HAP-1 (cell line): Measurements from ENCODE around the gene POLL.

Experiments used
- DNase-seq, 2 experiments: peaks; one replicate each; pipeline ENCODE4 v3.0.0-alpha.2; 2016 to 2020; ENCODE audit warnings: low spot score in 2 of 2
- H3K27me3 ChIP-seq: fragments of 250-450 bp; sonication (Bioruptor Pico); 2 replicates; pipeline ENCODE4 v1.5.1; 2020; ENCODE audit warnings: low read depth, mild to moderate bottlenecking, moderate library complexity
- H3K36me3 ChIP-seq: fragments of 250-450 bp; sonication (Bioruptor Pico); replicated peaks from 2 replicates; pipeline ENCODE4 v1.5.1; 2020; ENCODE audit warnings: mild to moderate bottlenecking
- H3K4me1 ChIP-seq: fragments of 250-450 bp; sonication (Bioruptor Pico); 2 replicates; pipeline ENCODE4 v1.5.1; 2020; ENCODE audit warnings: mild to moderate bottlenecking
- H3K4me3 ChIP-seq: fragments of 250-450 bp; sonication (Bioruptor Pico); 2 replicates; pipeline ENCODE4 v1.5.1; 2020; ENCODE audit warnings: mild to moderate bottlenecking, moderate library complexity
- H3K9me3 ChIP-seq: fragments of 250-450 bp; sonication (Bioruptor Pico); 2 replicates; pipeline ENCODE4 v1.5.1; 2020; ENCODE audit warnings: mild to moderate bottlenecking, moderate library complexity
- in situ Hi-C: fragments of 300-500 bp; cut with MboI; formaldehyde crosslinking; loops from 3 replicates; pipeline ENCODE4 v1.14.3; 2020; ENCODE audit warnings: low sequenced_read_pairs, inconsistent platforms, mixed read lengths

POLL gene

GRCh38 chr10:101565936-101566332 lies 22.1 kb downstream of the POLL start:
- in situ Hi-C loops: loop anchor here (10.0 kb wide), 1 partner anchor 271 kb away; no protein-coding TSS in a partner anchor

GRCh38 chr10:101565370-101565900 lies 22.6 kb downstream of the POLL start:
- H3K36me3 ChIP-seq: no peaks in the 10 kb centered on the region
- H3K4me3 ChIP-seq: no peak overlapping the region
- in situ Hi-C loops: loop anchor here (10.0 kb wide), 1 partner anchor 271 kb away; no protein-coding TSS in a partner anchor
- no peaks in the 10 kb centered on the region for H3K27me3 ChIP-seq
- no peaks in the 10 kb centered on the region for H3K9me3 ChIP-seq
- no peak for DNase-seq
- H3K4me1 ChIP-seq: peaks cover 5% of the 10 kb centered on the region

More at GRCh38 chr10:101565936-101566332, 22.1 kb downstream of the POLL start:
- peaks cover 6% of the 10 kb centered on the region for H3K4me1 ChIP-seq
- H3K4me3 ChIP-seq: no peak overlapping the region
- no peaks in the 10 kb centered on the region for H3K27me3 ChIP-seq
- no peak for DNase-seq
- no peaks in the 10 kb centered on the region for H3K9me3 ChIP-seq
- H3K36me3 ChIP-seq: no peaks in the 10 kb centered on the region

- Histone ChIP-seq H3K36me3 (no peaks in the 10 kb centered on the region), H3K9me3 (no peaks in the 10 kb centered on the region), H3K4me3 (no peak overlapping the region), H3K27me3 (no peaks in the 10 kb centered on the region), H3K4me1 (peaks cover 4% of the 10 kb centered on the region)
- in situ Hi-C loops: loop anchor here (10.0 kb wide), 1 partner anchor 270 kb away; no protein-coding TSS in a partner anchor
- no peak for DNase-seq
Measured at GRCh38 chr10:101564490-101564991, 23.5 kb downstream of the POLL start.

GRCh38 chr10:101563497-101564040 lies 24.5 kb downstream of the POLL start:
- no peaks in the 10 kb centered on the region for H3K36me3 ChIP-seq
- no peak for DNase-seq
- H3K4me1 ChIP-seq: no peaks in the 10 kb centered on the region; the same call in 1 of the 2 replicates
- H3K9me3 ChIP-seq: no peaks in the 10 kb centered on the region
- in situ Hi-C loops: loop anchor here (10.0 kb wide), 1 partner anchor 269 kb away; no protein-coding TSS in a partner anchor
- no peaks in the 10 kb centered on the region for H3K27me3 ChIP-seq
- H3K4me3 ChIP-seq: no peak overlapping the region

GRCh38 chr10:101563007-101563406 lies 25.1 kb downstream of the POLL start:
- Histone ChIP-seq H3K9me3 (no peaks in the 10 kb centered on the region), H3K4me3 (no peak overlapping the region), H3K27me3 (no peaks in the 10 kb centered on the region), H3K36me3 (no peaks in the 10 kb centered on the region), H3K4me1 (no peaks in the 10 kb centered on the region; the same call in 1 of the 2 replicates)
- DNase-seq: no peak
- in situ Hi-C loops: loop anchor here (10.0 kb wide), 1 partner anchor 268 kb away; no protein-coding TSS in a partner anchor

GRCh38 chr10:101562231-101562630 lies 25.8 kb downstream of the POLL start:
- H3K36me3 ChIP-seq: no peaks in the 10 kb centered on the region
- no peaks in the 10 kb centered on the region for H3K27me3 ChIP-seq
- no peaks in the 10 kb centered on the region for H3K9me3 ChIP-seq
- DNase-seq: no peak
- H3K4me3 ChIP-seq: no peak overlapping the region
- no peaks in the 10 kb centered on the region; the same call in 1 of the 2 replicates for H3K4me1 ChIP-seq
- in situ Hi-C loops: loop anchor here (10.0 kb wide), 1 partner anchor 267 kb away; no protein-coding TSS in a partner anchor

GRCh38 chr10:101561068-101561915 lies 26.8 kb downstream of the POLL start:
- in situ Hi-C loops: loop anchor here (10.0 kb wide), 1 partner anchor 266 kb away; no protein-coding TSS in a partner anchor
- Histone ChIP-seq H3K4me3 (no peak overlapping the region), H3K4me1 (no peaks in the 10 kb centered on the region), H3K36me3 (no peaks in the 10 kb centered on the region), H3K27me3 (no peaks in the 10 kb centered on the region), H3K9me3 (no peaks in the 10 kb centered on the region)
- DNase-seq: no peak

- no peaks in the 10 kb centered on the region; the same call in 1 of the 2 replicates for H3K36me3 ChIP-seq
- no peaks in the 10 kb centered on the region for H3K9me3 ChIP-seq
- H3K4me3 ChIP-seq: no peak overlapping the region
- DNase-seq: no peak
- H3K27me3 ChIP-seq: no peaks in the 10 kb centered on the region
- in situ Hi-C loops: loop anchor here (10.0 kb wide), 1 partner anchor 266 kb away; no protein-coding TSS in a partner anchor
- no peaks in the 10 kb centered on the region for H3K4me1 ChIP-seq
Measured at GRCh38 chr10:101560298-101561067, 27.6 kb downstream of the POLL start.

GRCh38 chr10:101559596-101560297 lies 28.3 kb downstream of the POLL start:
- Histone ChIP-seq H3K4me1 (no peaks in the 10 kb centered on the region), H3K9me3 (no peaks in the 10 kb centered on the region), H3K27me3 (no peaks in the 10 kb centered on the region), H3K4me3 (no peak overlapping the region), H3K36me3 (no peaks in the 10 kb centered on the region; the same call in 1 of the 2 replicates)
- DNase-seq: no peak
- in situ Hi-C loops: loop anchor here (10.0 kb wide), 1 partner anchor 265 kb away; no protein-coding TSS in a partner anchor

GRCh38 chr10:101558671-101559595 lies 29.1 kb downstream of the POLL start:
- in situ Hi-C loops: no loop called here
- no peak for DNase-seq
- Histone ChIP-seq H3K27me3 (no peaks in the 10 kb centered on the region), H3K4me1 (no peaks in the 10 kb centered on the region), H3K4me3 (no peak overlapping the region), H3K36me3 (no peaks in the 10 kb centered on the region; the same call in 1 of the 2 replicates), H3K9me3 (no peaks in the 10 kb centered on the region)

- H3K9me3 ChIP-seq: no peaks in the 10 kb centered on the region
- DNase-seq: no peak
- in situ Hi-C loops: no loop called here
- no peak overlapping the region for H3K4me3 ChIP-seq
- no peaks in the 10 kb centered on the region; the same call in 1 of the 2 replicates for H3K36me3 ChIP-seq
- H3K4me1 ChIP-seq: no peaks in the 10 kb centered on the region
- no peaks in the 10 kb centered on the region for H3K27me3 ChIP-seq
Measured at GRCh38 chr10:101558204-101558603, 29.9 kb downstream of the POLL start.

- Histone ChIP-seq H3K36me3 (no peaks in the 10 kb centered on the region; the same call in 1 of the 2 replicates), H3K9me3 (no peaks in the 10 kb centered on the region), H3K4me1 (no peaks in the 10 kb centered on the region), H3K4me3 (no peak overlapping the region), H3K27me3 (no peaks in the 10 kb centered on the region)
- DNase-seq: no peak
- in situ Hi-C loops: no loop called here
Measured at GRCh38 chr10:101557541-101557940, 30.5 kb downstream of the POLL start.
